HL-60/S4 (cell line): ENCODE measurements around the gene ANKRD39.

Source experiments
- in situ Hi-C: fragments of 300-500 bp; cut with MboI; formaldehyde crosslinking; loops from 2 replicates; pipeline ENCODE4 v1.14.3; 2022; ENCODE audit warnings: low sequenced_read_pairs

Gene ANKRD39

DNA sequence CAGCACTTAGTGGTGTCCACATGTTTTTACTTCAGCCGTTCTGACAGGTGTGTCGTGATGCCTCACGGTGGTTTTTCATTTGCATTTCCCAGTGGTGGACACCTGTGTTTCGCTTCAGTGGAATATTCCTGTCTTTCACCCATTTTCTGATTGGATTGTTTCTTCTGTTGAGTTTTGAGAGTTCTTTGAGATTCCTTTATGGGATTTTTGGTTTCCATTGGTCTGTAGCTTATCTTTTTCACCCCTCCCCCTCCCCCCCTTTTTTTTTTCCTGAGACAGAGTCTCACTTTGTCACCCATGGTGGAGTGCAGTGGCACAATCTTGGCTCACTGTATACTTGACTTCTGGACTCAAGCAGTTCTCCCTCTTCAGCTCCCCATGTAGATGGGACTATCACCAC, 22.0 kb downstream of the ANKRD39 start:
- in situ Hi-C loops, result no loop called here

GRCh38 chr2:96832754-96833507, 24.9 kb downstream of the ANKRD39 start:
- in situ Hi-C loops, result no loop called here

GRCh38 chr2:96832408-96832753, 25.4 kb downstream of the ANKRD39 start:
- in situ Hi-C loops, result no loop called here

- in situ Hi-C loops, result no loop called here
These were observed 26.1 kb downstream of the ANKRD39 start for GRCh38 chr2:96831679-96832078.

GRCh38 chr2:96830044-96830562, 27.7 kb downstream of the ANKRD39 start:
- in situ Hi-C loops, result no loop called here

GRCh38 chr2:96828874-96829273, 28.9 kb downstream of the ANKRD39 start:
- in situ Hi-C loops, result no loop called here

GRCh38 chr2:96828436-96828835, 29.4 kb downstream of the ANKRD39 start:
- in situ Hi-C loops, result no loop called here

- in situ Hi-C loops, result no loop called here
These were observed 31.1 kb downstream of the ANKRD39 start for GRCh38 chr2:96826546-96827278.

DNA sequence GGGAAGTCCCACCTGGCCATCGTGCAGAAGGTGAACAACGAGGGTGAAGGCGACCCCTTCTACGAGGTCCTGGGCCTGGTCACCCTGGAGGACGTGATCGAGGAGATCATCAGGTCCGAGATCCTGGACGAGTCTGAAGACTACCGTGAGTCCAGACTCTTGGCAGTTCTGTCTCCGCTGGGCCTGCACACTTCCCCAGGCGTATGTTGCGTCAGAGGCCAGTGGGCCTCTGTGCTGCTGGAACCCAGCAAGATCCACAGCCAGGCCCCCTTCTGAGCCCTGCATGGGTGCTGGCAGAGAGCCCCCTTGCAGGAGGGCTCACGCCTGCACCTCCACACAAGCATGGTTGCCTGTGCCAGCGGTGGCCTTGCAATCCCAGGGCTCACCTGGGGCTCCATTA, 32.8 kb downstream of the ANKRD39 start:
- in situ Hi-C loops, result no loop called here

DNA sequence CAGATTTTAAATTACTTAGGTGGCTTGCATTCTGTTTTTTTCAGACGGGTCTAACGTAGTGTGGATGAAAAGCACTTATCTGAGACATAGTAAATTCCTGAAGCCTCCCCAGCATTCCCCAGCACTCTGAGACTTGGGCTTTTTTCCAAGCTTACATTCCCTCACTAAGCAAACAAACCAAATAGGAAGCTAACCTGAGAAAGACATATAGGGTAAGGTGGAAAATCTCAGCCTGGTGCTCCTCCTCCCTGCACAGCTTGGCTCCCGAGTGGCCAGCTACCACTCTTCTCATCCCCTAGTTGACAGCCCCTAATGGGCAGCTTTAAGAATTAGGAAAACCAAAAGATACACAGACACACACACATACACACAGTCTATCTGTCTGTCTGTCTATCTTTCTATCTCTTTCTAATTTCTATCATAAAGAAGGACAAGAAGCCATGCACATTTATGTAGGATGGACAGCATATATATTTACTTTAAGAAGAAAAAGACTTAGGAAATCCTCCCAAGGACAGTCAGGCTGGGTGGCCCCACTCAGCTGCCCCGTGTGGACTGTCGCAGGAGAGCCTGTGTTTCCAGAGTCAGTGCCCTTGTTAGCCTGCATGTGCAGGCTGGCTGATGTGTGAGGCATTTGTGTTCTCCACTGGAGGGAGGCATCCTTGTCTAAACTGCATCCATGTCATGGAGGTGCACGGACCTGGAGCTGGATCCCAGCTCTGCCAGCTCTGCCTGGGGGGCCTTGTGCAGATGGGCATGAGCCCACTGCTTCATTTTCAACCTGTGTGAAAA, 33.5 kb downstream of the ANKRD39 start:
- in situ Hi-C loops, result no loop called here

GRCh38 chr2:96823198-96823597, 34.6 kb downstream of the ANKRD39 start:
- in situ Hi-C loops, result no loop called here

DNA sequence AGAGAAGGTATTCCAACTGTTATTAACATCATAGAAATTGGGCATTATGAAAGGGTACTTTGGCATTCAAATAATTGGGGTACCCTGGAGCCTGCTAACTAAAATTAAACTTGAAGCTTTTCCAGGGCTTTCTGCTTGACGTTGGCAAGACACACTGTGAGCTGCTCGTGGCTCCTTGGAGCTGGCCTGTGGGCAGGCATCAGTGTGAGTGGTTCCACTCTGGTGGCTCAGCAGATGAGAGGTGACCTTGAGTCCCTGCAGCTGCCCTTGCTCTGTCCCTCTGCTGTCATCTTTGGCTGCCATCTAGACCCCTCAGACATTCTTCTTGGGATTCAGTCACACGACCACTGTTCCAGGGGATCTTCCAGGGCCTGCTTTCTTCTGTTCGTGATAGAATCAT, 35.0 kb downstream of the ANKRD39 start:
- in situ Hi-C loops, result no loop called here

DNA sequence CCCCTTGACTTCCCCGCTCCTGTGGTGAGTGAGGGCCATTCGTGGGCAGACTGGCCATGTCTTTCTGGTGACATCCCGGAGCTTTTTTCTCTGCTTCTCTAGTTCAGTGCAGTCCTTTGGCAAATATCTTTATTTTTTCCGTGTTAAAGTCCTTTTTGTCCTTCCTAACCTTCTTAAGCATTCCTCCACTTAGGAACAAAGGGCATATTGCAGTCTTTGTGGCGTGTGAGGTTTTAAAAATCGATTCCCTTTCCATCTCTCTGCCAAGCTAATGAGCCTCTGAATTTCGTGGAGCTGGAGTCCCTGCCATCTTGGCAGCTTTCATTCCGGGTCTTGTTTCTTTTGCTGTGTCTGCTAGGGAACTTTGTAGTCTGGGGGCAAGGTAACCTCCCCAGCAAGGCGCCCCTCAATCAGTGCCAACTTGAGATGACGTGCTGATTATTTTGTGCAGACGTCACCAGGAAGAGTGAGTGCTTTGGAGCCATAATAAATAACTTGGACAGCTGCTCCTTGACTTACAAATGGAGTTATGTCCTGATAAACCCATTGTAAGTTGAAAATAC, 36.6 kb downstream of the ANKRD39 start:
- in situ Hi-C loops, result no loop called here

DNA sequence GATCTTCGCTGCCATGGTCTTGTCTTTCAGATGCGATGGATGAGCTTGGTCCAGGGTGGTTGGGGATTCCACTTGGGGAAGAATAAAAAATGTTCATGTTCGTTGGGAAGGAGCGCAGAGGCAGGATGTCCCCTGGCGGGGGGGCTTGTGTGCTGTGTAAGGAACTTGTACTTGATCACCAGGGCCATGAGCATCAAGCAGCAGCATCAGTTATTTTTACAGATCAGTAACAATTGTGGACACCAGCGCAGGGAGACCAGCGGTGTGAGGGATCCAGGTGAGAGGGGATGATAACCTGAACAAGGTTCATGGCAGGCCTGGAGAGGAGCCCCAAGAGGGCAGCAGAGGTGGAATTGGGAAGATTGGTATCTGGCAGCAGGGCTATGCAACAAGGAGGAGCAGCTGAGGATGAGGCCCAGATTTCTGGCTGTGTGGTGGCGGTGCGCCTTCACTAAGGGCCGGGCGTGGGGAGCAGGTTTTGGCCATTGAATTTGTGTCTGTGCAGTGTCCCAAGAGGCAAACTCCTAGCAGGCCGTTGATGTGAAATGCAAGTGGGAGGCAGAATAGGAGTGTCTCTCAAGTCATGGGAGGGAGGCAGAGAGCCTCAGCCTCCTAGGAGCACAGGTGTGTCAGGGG, 37.8 kb downstream of the ANKRD39 start:
- in situ Hi-C loops, result no loop called here

DNA sequence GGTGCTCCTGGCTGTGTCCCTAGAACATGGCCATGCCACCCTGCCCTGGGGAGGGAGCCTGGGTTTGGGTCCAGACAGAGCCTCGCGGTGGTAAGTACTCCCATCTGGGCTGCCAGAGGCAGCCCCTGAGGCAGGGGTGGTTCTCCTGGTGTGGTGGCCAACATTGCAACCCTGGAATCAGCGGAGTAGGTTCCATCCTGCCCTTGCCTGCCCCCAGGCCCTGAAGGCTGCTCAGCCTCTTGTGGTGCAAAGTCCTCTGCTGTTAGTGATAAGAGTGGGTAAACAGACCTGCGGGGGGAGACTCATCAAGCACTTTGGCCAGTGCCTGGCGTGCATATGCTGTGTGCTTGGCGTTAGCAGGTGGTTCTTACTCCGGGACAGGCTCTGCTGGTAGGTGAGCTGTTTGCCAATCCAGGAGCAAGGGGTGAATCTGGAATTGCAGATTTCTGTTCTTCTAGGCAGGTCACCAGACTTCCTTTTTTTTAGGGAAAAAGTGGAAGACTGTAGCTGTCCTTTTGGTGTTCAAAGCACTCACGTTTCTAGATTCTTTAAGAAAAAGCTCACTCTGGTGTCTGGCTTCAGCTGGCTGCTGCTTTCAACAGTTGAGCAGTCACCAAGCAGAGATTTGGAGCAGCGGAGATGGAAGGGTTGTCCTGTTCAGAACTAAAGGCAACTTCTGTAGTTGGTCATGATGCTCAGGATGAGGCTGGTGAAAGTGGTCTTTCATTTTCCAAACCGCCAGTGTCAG, 38.5 kb downstream of the ANKRD39 start:
- in situ Hi-C loops, result no loop called here

GRCh38 chr2:96817882-96818281, 39.9 kb downstream of the ANKRD39 start:
- in situ Hi-C loops, result no loop called here

- in situ Hi-C loops, result no loop called here
These were observed 40.7 kb downstream of the ANKRD39 start for GRCh38 chr2:96816836-96817702.

DNA sequence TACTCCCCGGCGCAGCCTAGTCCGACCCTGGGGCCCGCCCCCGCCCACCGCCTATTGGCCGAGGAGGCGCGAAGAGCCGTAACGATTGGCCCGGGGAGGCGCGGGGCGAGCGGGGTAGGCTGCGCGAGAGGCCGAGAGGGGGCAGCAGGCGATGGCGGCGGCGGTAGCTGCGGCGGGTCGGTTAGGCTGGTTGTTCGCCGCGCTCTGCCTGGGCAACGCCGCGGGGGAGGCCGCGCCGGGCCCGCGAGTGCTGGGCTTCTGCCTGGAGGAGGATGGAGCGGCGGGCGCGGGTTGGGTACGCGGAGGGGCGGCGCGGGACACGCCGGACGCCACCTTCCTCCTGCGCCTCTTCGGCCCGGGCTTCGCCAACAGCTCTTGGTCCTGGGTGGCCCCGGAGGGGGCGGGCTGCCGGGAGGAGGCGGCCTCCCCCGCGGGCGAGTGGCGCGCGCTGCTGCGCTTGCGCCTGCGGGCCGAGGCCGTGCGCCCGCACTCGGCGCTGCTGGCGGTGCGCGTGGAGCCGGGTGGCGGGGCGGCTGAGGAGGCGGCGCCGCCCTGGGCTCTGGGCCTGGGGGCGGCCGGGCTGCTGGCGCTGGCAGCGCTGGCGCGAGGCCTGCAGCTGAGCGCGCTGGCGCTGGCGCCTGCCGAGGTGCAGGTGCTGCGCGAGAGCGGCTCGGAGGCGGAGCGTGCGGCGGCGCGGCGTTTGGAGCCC, 41.5 kb downstream of the ANKRD39 start, which contains the start of gene CNNM3:
Gene CNNM3, plus strand, starts transcription at position 142 of the 709 bp plus-strand sequence. Its CDS starts 10 bp downstream, at position 152.
- in situ Hi-C loops, result no loop called here
